ENCODE data around the gene ZRANB1.

ZRANB1 gene

GRCh38 chr10:125002423-125003145 is 60.7 kb downstream of the ZRANB1 start:
- ChIA-PET CTCF (no interaction called here), POLR2A (no interaction called here)
- no peak for TF ChIP-seq SUZ12 (IDR thresholded peaks at IDR 0.05)
- TF ChIP-seq SP1 (IDR thresholded peaks at IDR 0.05) = no peak
- TF ChIP-seq FOXM1 (IDR thresholded peaks at IDR 0.05; ENCODE audit: borderline replicate concordance) = no peak
- TF ChIP-seq CTBP1 (IDR thresholded peaks at IDR 0.05; ENCODE audit: borderline replicate concordance) = no peak
- TF ChIP-seq HDGF (IDR thresholded peaks at IDR 0.05; ENCODE audit: borderline replicate concordance) = no peak
- TF ChIP-seq TARDBP (IDR thresholded peaks at IDR 0.05) = no peak
- TF ChIP-seq ZNF384 (IDR thresholded peaks at IDR 0.05) = no peak
- DNase-seq (ENCODE audit: extremely low spot score) = no peak

- TF ChIP-seq ZNF384 (IDR thresholded peaks at IDR 0.05) (no peak), TARDBP (IDR thresholded peaks at IDR 0.05) (no peak), ELF4 (IDR thresholded peaks at IDR 0.05) (no peak), SP1 (IDR thresholded peaks at IDR 0.05) (no peak), LEF1 (IDR thresholded peaks at IDR 0.05; ENCODE audit: borderline replicate concordance) (no peak), L3MBTL2 (conservative IDR thresholded peaks at IDR 0.05) (no peak), ARNT (IDR thresholded peaks at IDR 0.05) (no peak), NFRKB (IDR thresholded peaks at IDR 0.05) (no peak), FOXK2 (IDR thresholded peaks at IDR 0.05) (no peak), BHLHE40 (IDR thresholded peaks at IDR 0.05; ENCODE audit: borderline replicate concordance) (no peak)
- ChIA-PET CTCF (no interaction called here), POLR2A (no interaction called here)
- no peak for DNase-seq (ENCODE audit: extremely low spot score)
Measured at GRCh38 chr10:125003146-125003900, 61.4 kb downstream of the ZRANB1 start.

- TF ChIP-seq L3MBTL2 (conservative IDR thresholded peaks at IDR 0.05) = no peak
- no peak for TF ChIP-seq ARNT (IDR thresholded peaks at IDR 0.05)
- DNase-seq (ENCODE audit: extremely low spot score) = no peak
- POLR2A ChIA-PET = no interaction called here
- CTCF ChIA-PET = no interaction called here
Measured at GRCh38 chr10:125003901-125004467, 62.1 kb downstream of the ZRANB1 start.

- POLR2A ChIA-PET = no interaction called here
- CTCF ChIA-PET = no interaction called here
- no peak for DNase-seq (ENCODE audit: extremely low spot score)
Measured at GRCh38 chr10:125004571-125005311, 62.8 kb downstream of the ZRANB1 start.

GRCh38 chr10:125005312-125006187 is 63.6 kb downstream of the ZRANB1 start:
- DNase-seq (ENCODE audit: extremely low spot score) = no peak
- no peak for TF ChIP-seq BHLHE40 (IDR thresholded peaks at IDR 0.05; ENCODE audit: borderline replicate concordance)
- no peak for TF ChIP-seq L3MBTL2 (conservative IDR thresholded peaks at IDR 0.05)
- TF ChIP-seq FOXM1 (IDR thresholded peaks at IDR 0.05; ENCODE audit: borderline replicate concordance) = no peak
- no peak for TF ChIP-seq NFRKB (IDR thresholded peaks at IDR 0.05)
- ChIA-PET POLR2A (interaction anchor here (0.5 kb wide), 1 partner anchor 63 kb away, joined by 3 read pairs; no protein-coding TSS in a partner anchor), CTCF (interaction anchor here (0.6 kb wide), 1 partner anchor 196 kb away, joined by 9 read pairs; no protein-coding TSS in a partner anchor)

More at GRCh38 chr10:125004571-125005311, 62.8 kb downstream of the ZRANB1 start:
- no peak for TF ChIP-seq FOXM1 (IDR thresholded peaks at IDR 0.05; ENCODE audit: borderline replicate concordance)
- no peak for TF ChIP-seq PKNOX1 (IDR thresholded peaks at IDR 0.05)
- TF ChIP-seq TARDBP (IDR thresholded peaks at IDR 0.05) = no peak
- no peak for TF ChIP-seq SP1 (IDR thresholded peaks at IDR 0.05)
- TF ChIP-seq HDGF (IDR thresholded peaks at IDR 0.05; ENCODE audit: borderline replicate concordance) = no peak
- TF ChIP-seq ELF4 (IDR thresholded peaks at IDR 0.05) = no peak
- TF ChIP-seq ARNT (IDR thresholded peaks at IDR 0.05) = no peak
- TF ChIP-seq FOXK2 (IDR thresholded peaks at IDR 0.05) = no peak
- TF ChIP-seq SUZ12 (IDR thresholded peaks at IDR 0.05) = no peak
- TF ChIP-seq NFRKB (IDR thresholded peaks at IDR 0.05) = no peak
- TF ChIP-seq L3MBTL2 (conservative IDR thresholded peaks at IDR 0.05) = no peak
- no peak for TF ChIP-seq CTBP1 (IDR thresholded peaks at IDR 0.05; ENCODE audit: borderline replicate concordance)
- no peak for TF ChIP-seq ZNF384 (IDR thresholded peaks at IDR 0.05)
- no peak for TF ChIP-seq FOXA1 (IDR thresholded peaks at IDR 0.05)
- TF ChIP-seq LEF1 (IDR thresholded peaks at IDR 0.05; ENCODE audit: borderline replicate concordance) = no peak
- TF ChIP-seq BHLHE40 (IDR thresholded peaks at IDR 0.05; ENCODE audit: borderline replicate concordance) = no peak

GRCh38 chr10:125006188-125006680 is 64.3 kb downstream of the ZRANB1 start:
- no peak for DNase-seq (ENCODE audit: extremely low spot score)
- ChIA-PET CTCF (interaction anchor here (0.6 kb wide), 1 partner anchor 197 kb away, joined by 9 read pairs; no protein-coding TSS in a partner anchor), POLR2A (no interaction called here)
- TF ChIP-seq PKNOX1 (IDR thresholded peaks at IDR 0.05) (no peak), FOXA1 (IDR thresholded peaks at IDR 0.05) (no peak), FOXK2 (IDR thresholded peaks at IDR 0.05) (no peak), L3MBTL2 (conservative IDR thresholded peaks at IDR 0.05) (no peak), FOXM1 (IDR thresholded peaks at IDR 0.05; ENCODE audit: borderline replicate concordance) (no peak), HDGF (IDR thresholded peaks at IDR 0.05; ENCODE audit: borderline replicate concordance) (no peak), LEF1 (IDR thresholded peaks at IDR 0.05; ENCODE audit: borderline replicate concordance) (no peak), SUZ12 (IDR thresholded peaks at IDR 0.05) (no peak), NFRKB (IDR thresholded peaks at IDR 0.05) (no peak), ZNF384 (IDR thresholded peaks at IDR 0.05) (no peak), SP1 (IDR thresholded peaks at IDR 0.05) (no peak), BHLHE40 (IDR thresholded peaks at IDR 0.05; ENCODE audit: borderline replicate concordance) (no peak), ARNT (IDR thresholded peaks at IDR 0.05) (no peak), ELF4 (IDR thresholded peaks at IDR 0.05) (no peak), TARDBP (IDR thresholded peaks at IDR 0.05) (no peak), CTBP1 (IDR thresholded peaks at IDR 0.05; ENCODE audit: borderline replicate concordance) (no peak)
